Stimulated activated naive B cell treated with anti-CD40 and anti-IgM and Interleukin-4, amounts not matched to agents 10 μg/mL and 1 μg/mL and 100 μg/mL, for 72 hours (primary cell): Measurements from ENCODE around the gene RNF13.
"Not testable (repeated sequence)": the region's sequence is repeated elsewhere in the genome, so short reads cannot be mapped to it uniquely, and the experiment has no call there.

Experiments used
- ATAC-seq, 2 donors: fragments of 150-1000 bp; cut with Tn5 transposase; replicated peaks; 2 replicates each; pipeline ENCODE4 v1.10.0; 2021; ENCODE audit warnings: moderate library complexity in 1 of 2
- DNase-seq: peaks from one replicate; pipeline ENCODE4 v3.0.0; 2021
- H3K27ac Mint-ChIP-seq: one replicate; pipeline ENCODE4 v1.8.0; 2022; ENCODE audit warnings: mild to moderate bottlenecking, mixed read lengths
- H3K27me3 Mint-ChIP-seq, 2 donors: one replicate each; pipeline ENCODE4 v1.8.0; 2022; ENCODE audit warnings: mixed read lengths in 2 of 2
- H3K36me3 Mint-ChIP-seq, 2 donors: one replicate each; pipeline ENCODE4 v1.8.0; 2022; ENCODE audit warnings: mixed read lengths in 2 of 2, mild to moderate bottlenecking in 1 of 2
- H3K4me1 Mint-ChIP-seq, 2 donors: one replicate each; pipeline ENCODE4 v1.8.0; 2022; ENCODE audit warnings: mixed read lengths in 2 of 2, mild to moderate bottlenecking in 1 of 2
- H3K4me3 Mint-ChIP-seq, 2 donors: one replicate each; pipeline ENCODE4 v1.8.0; 2022; ENCODE audit warnings: mild to moderate bottlenecking in 2 of 2, mixed read lengths in 2 of 2, moderate library complexity in 1 of 2
- H3K9me3 Mint-ChIP-seq, 2 donors: one replicate each; pipeline ENCODE4 v1.8.0; 2022; ENCODE audit warnings: mixed read lengths in 2 of 2, mild to moderate bottlenecking in 1 of 2

Gene RNF13

DNA sequence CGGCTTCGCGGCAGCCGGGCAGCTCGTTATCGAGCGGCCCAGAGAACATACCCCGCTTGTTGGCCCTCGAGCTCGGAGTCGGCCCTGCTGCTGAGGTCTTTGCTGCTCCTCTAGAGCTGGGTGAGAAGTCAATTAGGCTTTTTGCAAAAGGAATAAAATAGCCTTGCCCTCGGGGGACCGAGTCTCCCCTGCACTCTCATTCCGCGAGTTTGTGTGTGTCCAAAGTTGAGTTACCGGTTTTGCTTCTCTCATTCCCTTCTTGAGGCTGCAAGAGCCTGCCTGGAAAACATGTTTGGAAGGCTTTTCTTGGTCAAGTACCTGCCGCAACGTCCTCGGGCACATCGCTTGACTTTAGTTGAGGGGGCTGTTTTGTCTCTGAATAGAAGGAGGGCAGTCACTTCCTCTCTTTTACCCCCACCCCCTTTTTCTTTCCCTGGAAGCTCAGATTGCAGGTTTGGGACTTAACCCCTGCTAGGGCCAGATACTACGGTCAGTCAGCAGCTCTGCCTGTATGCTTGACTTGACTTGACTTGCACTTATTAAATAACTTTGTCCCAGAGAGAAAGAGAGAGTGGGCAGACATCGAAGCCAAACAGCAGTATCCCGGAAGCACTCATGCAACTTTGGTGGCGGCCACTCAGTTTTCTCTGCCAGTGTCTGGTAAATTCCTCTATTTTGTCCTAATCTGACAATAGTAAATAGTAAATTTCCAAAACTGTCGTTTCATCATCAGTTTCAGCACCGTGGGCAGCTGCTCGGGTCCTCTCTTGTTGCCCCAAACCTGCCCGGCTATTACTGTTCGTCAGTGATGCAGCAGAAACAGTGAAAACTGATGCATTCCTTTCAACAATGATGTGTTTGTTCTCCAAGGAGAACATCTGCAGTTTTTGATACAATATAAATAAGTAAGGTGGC is 609 bp downstream of the RNF13 start:
- peak; percentile 20 to 24 for ATAC-seq
- Mint-ChIP-seq H3K9me3 (no peaks in the 10 kb centered on the region), H3K27me3 (no peaks in the 10 kb centered on the region), H3K27ac (peak overlapping the region; percentile 100), H3K4me3 (peak overlapping the region; percentile 97 to 99), H3K36me3 (peaks cover 3 to 11% of the 10 kb centered on the region in 2 donors), H3K4me1 (peaks cover 31 to 56% of the 10 kb centered on the region in 2 donors)
- DNase-seq = no peak

DNA sequence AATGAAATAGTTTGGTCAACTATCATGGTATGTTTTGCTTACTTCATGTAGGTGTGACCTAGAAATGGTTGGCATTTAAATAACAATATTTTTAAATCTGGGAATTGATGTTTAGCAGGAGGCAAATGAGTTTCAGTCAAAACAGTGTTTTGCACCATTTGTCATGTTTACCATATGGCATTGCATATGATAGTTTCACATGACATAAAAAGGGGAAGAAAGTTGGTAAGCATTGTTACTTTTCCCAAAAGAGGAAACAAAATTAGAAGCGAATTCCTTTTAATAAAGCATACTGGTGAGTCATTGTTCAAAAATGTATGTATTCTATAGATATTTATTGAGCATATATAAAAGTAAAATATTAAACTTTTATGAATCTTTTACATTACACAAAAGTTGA is 2.3 kb downstream of the RNF13 start:
- H3K4me3 Mint-ChIP-seq = peak overlapping the region; percentile 29 to 63
- peaks cover 4 to 11% of the 10 kb centered on the region in 2 donors for H3K36me3 Mint-ChIP-seq
- DNase-seq = no peak
- no peak for ATAC-seq
- H3K27ac Mint-ChIP-seq = no peak overlapping the region
- peaks cover 34 to 66% of the 10 kb centered on the region in 2 donors for H3K4me1 Mint-ChIP-seq
- H3K9me3 Mint-ChIP-seq = no peaks in the 10 kb centered on the region
- no peaks in the 10 kb centered on the region for H3K27me3 Mint-ChIP-seq

DNA sequence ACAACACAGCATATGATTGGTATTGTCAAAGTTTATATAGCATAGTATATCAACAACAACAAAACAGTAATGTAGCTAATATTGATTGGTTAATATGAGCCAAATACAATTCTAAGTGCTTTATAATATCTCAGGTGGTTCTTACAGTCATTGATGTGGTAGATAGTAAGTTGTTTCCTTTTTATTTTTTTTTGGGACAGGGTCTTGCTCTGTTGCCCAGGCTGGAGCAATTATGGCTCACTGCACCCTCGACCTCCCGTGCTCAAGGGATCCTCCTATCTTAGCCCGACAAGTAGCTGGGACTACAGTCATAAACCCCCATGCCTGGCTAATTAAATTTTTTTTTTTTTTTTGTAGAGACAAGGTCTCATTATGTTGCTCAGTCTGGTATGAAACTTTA is 2.7 kb downstream of the RNF13 start:
- Mint-ChIP-seq H3K9me3 (no peaks in the 10 kb centered on the region), H3K27me3 (no peaks in the 10 kb centered on the region), H3K36me3 (peaks cover 4 to 11% of the 10 kb centered on the region in 2 donors), H3K27ac (no peak overlapping the region), H3K4me3 (no peak overlapping the region), H3K4me1 (peaks cover 34 to 67% of the 10 kb centered on the region in 2 donors)
- no peak for ATAC-seq
- no peak for DNase-seq

DNA sequence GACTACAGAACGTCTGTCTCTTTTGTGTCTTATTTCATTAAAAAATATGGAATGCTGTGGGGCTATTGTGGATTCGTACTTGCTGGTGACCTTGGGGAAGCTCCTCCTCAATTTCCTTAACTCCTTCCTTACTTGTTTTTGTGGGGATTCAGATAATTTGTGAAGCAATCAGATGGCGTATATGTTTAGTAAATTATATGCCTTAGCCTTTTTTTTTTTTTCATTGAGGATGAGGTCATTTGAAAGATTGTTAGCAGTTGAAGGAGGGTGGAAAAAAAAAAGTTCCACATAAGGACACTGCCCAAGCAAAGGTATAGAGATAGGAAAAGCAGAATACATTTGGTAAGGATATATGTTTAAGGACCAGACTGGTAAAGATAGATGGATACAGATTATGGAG is 3.3 kb downstream of the RNF13 start:
- Mint-ChIP-seq H3K4me1 (peaks cover 34 to 67% of the 10 kb centered on the region in 2 donors), H3K9me3 (no peaks in the 10 kb centered on the region), H3K27me3 (no peaks in the 10 kb centered on the region), H3K4me3 (no peak overlapping the region), H3K27ac (no peak overlapping the region), H3K36me3 (peaks cover 4 to 11% of the 10 kb centered on the region in 2 donors)
- ATAC-seq = no peak
- DNase-seq = no peak

DNA sequence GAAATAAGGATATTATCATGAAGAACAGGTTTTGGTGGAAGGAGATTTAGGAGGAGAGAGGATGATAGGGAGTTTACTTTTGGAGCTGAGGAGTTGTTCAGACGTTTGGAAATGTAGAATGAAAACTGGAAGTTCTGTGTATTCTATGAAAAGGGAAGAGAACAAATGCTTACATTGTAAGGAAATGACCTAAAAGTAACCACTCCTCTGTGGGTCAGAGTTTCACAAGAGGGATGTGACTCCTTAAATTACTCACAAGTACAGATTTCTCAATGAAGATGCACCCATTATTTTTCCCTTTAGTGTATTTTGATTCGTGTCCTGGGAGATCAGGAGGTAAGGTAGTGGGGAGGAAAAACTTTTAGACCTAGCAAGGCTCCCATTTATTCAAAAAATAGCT is 4.0 kb downstream of the RNF13 start:
- ATAC-seq = no peak
- Mint-ChIP-seq H3K27ac (peak overlapping the region; percentile 56), H3K9me3 (no peaks in the 10 kb centered on the region), H3K27me3 (no peaks in the 10 kb centered on the region), H3K4me3 (peak overlapping the region; percentile 16 to 39), H3K4me1 (peaks cover 36 to 69% of the 10 kb centered on the region in 2 donors), H3K36me3 (peaks cover 6 to 15% of the 10 kb centered on the region in 2 donors)
- DNase-seq = no peak

DNA sequence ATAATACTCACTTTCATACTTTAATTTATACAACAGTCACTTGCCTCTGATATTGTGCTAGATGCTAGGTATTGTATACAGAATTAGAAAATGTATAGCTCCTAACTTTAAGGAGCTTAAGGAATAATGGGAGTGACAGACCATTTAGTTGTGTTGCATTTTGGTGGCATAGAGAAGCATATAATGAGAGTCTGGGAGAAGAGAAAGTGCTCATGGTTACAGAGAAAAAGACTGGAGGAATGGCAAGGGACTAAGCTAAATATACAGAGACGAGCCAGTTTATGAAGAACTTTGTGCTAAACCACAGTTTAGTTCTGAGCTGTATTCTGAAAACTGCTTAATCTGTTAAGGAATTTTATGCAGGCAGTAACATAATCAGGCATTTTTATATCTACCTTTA is 6.4 kb downstream of the RNF13 start:
- no peaks in the 10 kb centered on the region for H3K27me3 Mint-ChIP-seq
- H3K9me3 Mint-ChIP-seq = peaks cover 1 to 4% of the 10 kb centered on the region in 2 donors
- no peak overlapping the region for H3K4me3 Mint-ChIP-seq
- H3K4me1 Mint-ChIP-seq = peaks cover 31 to 60% of the 10 kb centered on the region in 2 donors
- DNase-seq (no peak), ATAC-seq (no peak)
- H3K36me3 Mint-ChIP-seq = peaks cover 8 to 24% of the 10 kb centered on the region in 2 donors
- no peak overlapping the region for H3K27ac Mint-ChIP-seq

DNA sequence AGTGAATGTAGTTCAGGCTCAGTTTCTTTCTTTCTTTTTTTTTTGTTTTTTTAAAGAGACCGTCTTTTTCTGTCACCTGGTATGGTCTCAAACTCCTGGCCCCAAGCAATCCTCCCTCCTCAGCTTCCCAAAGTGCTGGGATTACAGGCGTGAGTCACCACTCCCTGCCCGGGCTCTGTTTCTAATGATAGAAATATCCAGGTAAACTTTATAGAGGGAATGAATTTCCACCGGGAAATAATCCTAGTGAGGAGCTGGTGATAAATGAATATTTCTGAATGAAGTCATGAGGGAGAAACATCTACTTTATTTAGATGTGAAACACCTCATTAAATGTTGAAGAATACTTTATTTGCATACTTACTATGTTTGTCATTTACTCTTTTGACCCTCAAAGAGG is 7.2 kb downstream of the RNF13 start:
- peaks cover 29 to 52% of the 10 kb centered on the region in 2 donors for H3K4me1 Mint-ChIP-seq
- no peak overlapping the region for H3K4me3 Mint-ChIP-seq

DNA sequence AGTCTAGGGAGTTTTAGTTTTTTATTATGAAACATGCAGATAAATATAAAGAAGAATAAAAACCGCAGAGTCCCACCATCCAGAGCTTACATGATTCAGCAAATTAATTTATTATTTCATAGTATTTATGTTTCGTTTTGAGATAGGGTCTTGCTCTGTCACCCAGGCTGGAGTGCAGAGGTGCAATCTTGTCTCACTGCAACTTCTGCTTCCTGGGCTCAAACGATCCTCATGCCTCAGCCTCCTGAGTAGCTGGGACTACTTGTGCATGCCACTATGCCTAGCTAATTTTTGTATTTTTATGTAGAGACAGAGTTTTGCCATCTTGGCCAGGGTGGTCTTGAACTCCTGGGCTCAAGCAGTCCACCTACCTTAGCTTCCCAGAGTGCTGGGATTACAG is 13.6 kb downstream of the RNF13 start:
- peaks cover 8 to 9% of the 10 kb centered on the region in 2 donors for H3K9me3 Mint-ChIP-seq
- ATAC-seq (no peak), DNase-seq (no peak)
- peaks cover 17 to 26% of the 10 kb centered on the region in 2 donors for H3K36me3 Mint-ChIP-seq
- H3K27me3 Mint-ChIP-seq = no peaks in the 10 kb centered on the region
- H3K4me1 Mint-ChIP-seq = peaks cover 11 to 13% of the 10 kb centered on the region in 2 donors
- no peak overlapping the region for H3K4me3 Mint-ChIP-seq
- H3K27ac Mint-ChIP-seq = no peak overlapping the region

More for the DNA sequence above, 7.2 kb downstream of the RNF13 start:
- no peak for ATAC-seq
- DNase-seq = no peak
- no peak overlapping the region for H3K27ac Mint-ChIP-seq
- no peaks in the 10 kb centered on the region for H3K27me3 Mint-ChIP-seq
- H3K36me3 Mint-ChIP-seq = peaks cover 8 to 24% of the 10 kb centered on the region in 2 donors
- H3K9me3 Mint-ChIP-seq = peaks cover 1 to 4% of the 10 kb centered on the region in 2 donors

DNA sequence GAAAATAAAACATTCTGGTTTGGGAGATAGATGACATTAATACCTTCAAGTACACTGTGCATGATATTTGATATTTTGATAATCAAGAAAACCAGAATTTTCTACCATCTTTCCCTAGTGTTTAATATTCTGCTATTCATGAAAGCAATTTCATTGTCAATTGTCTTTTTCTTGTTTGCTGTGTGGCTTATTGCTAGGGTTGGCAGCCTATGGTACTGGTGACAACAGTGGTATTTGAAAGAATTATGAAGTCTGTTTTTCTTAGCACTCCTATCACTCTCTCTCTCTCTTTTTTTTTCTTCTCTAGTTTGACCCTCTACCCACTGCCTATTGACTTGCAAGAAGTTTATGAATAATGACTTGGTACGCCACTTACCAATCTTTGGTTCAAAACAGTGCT is 15.4 kb downstream of the RNF13 start:
- Mint-ChIP-seq H3K36me3 (peaks cover 20 to 30% of the 10 kb centered on the region in 2 donors), H3K27me3 (no peaks in the 10 kb centered on the region), H3K4me3 (no peak overlapping the region), H3K27ac (no peak overlapping the region), H3K9me3 (peaks cover 9 to 10% of the 10 kb centered on the region in 2 donors), H3K4me1 (peaks cover 5 to 8% of the 10 kb centered on the region in 2 donors)
- ATAC-seq = no peak
- DNase-seq = no peak

DNA sequence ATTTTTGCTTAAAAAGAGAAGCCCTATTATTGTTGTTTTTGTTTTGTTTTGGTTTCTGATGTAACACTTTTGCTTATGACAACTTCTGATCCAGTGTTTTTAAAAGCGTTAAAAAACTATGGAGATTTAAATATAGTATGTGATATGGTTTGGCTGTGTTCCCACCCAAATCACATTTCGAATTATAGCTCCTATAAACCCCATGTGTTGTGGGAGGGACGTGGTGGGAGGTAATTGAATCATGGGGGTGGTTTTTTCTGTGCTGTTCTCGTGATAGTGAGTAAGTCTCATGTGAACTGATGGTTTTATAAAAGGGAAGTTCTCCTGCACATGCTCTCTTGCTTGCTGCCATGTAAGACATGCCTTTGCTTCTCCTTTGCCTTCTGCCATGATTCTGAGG is 16.6 kb downstream of the RNF13 start:
- H3K36me3 Mint-ChIP-seq = peaks cover 19 to 30% of the 10 kb centered on the region in 2 donors

DNA sequence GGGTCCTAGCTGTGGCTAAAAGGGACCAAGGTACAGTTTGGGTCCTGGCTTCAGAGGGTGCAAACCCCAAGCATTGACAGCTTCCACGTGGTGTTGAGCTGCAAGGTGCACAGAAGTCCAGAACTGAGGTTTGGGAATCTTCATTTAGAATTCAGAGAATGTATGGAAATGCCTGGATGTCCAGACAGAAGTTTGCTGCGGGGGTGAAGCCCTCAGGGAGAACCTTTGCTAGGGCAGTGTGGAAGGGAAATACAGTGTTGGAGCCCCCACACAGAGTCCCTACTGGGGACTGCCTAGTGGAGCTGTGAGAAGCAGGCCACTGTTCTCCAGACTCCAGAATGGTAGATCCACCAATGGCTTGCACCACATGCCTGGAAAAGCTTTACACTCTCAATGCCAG is 17.9 kb downstream of the RNF13 start:
- peaks cover 23 to 39% of the 10 kb centered on the region in 2 donors for H3K36me3 Mint-ChIP-seq
- DNase-seq (no peak), ATAC-seq (no peak)
- no peak overlapping the region for H3K27ac Mint-ChIP-seq
- H3K4me3 Mint-ChIP-seq = no peak overlapping the region
- H3K9me3 Mint-ChIP-seq = peaks cover 12 to 15% of the 10 kb centered on the region in 2 donors
- peaks cover 3 to 4% of the 10 kb centered on the region in 2 donors for H3K4me1 Mint-ChIP-seq
- no peaks in the 10 kb centered on the region for H3K27me3 Mint-ChIP-seq

More for the DNA sequence above, 16.6 kb downstream of the RNF13 start:
- peaks cover 7 to 12% of the 10 kb centered on the region in 2 donors for H3K9me3 Mint-ChIP-seq
- H3K27me3 Mint-ChIP-seq, H3K27ac Mint-ChIP-seq, H3K4me1 Mint-ChIP-seq, ATAC-seq, DNase-seq, H3K4me3 Mint-ChIP-seq: not testable (repeated sequence)

DNA sequence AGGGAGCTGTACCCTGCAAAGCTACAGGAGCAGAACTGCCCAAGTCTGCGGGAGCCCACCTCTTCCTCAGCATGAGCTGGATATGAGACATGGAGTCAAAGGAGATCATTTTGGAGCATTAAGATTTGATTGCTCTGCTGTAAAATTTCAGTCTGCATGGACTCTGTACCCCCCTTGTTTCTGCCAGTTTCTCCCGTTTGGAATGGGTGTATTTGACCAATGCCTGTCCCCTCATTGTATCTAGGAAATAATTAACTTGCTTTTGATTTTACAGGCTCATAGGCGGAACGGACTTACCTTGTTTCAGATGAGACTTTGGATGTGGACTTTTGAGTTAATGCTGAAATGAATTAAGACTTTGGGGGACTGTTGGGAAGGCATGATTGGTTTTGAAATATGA is 18.3 kb downstream of the RNF13 start:
- H3K4me3 Mint-ChIP-seq = no peak overlapping the region
- H3K36me3 Mint-ChIP-seq = peaks cover 25 to 39% of the 10 kb centered on the region in 2 donors
- no peaks in the 10 kb centered on the region for H3K27me3 Mint-ChIP-seq
- H3K4me1 Mint-ChIP-seq = peaks cover 0 to 1% of the 10 kb centered on the region in 2 donors
- ATAC-seq (no peak), DNase-seq (no peak)
- peaks cover 12 to 15% of the 10 kb centered on the region in 2 donors for H3K9me3 Mint-ChIP-seq
- no peak overlapping the region for H3K27ac Mint-ChIP-seq

DNA sequence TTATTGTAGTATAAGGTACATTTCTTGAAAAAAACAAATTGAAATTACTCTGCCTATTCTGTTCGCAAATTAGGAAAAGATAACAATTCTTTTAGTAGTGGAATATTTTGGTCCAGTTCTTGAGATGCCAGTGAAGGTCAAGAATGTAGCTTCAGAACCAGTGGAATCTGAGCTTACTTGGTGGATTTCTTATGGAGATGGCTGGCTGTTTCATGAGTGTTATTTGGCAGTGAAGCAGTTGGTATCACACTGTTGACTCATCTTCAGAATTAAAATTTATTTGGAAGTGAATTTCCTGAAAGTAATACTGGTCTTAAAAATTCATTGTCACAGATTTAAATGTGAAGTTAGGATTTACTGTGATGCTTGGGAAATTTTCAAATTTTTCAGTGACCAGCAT is 19.1 kb downstream of the RNF13 start:
- peaks cover 28 to 44% of the 10 kb centered on the region in 2 donors for H3K36me3 Mint-ChIP-seq
- H3K9me3 Mint-ChIP-seq = peaks cover 12 to 17% of the 10 kb centered on the region in 2 donors
- DNase-seq (no peak), ATAC-seq (no peak)
- H3K27ac Mint-ChIP-seq = no peak overlapping the region
- H3K4me3 Mint-ChIP-seq = no peak overlapping the region
- H3K4me1 Mint-ChIP-seq = peaks cover 0 to 1% of the 10 kb centered on the region in 2 donors
- no peaks in the 10 kb centered on the region for H3K27me3 Mint-ChIP-seq

DNA sequence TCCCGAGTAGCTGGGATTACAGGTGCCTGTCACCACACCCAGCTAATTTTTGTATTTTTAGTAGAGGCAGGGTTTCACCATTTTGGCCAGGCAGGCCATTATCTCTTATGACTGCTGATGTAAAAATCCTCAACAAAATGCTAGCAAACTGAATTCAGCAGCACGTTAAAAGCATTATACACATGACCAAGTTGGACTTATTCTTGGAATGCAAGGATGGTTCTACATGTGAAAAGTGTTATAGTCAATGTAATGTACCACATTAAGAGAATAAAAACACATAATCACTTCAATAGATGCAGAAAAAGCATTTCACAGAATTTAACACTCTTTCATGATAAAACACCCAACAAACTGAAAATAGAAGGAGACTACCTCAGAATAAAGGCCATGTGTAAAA is 20.2 kb downstream of the RNF13 start:
- DNase-seq (no peak), ATAC-seq (no peak)
- Mint-ChIP-seq H3K27me3 (no peaks in the 10 kb centered on the region), H3K4me3 (no peak overlapping the region), H3K36me3 (peaks cover 39 to 55% of the 10 kb centered on the region in 2 donors), H3K27ac (no peak overlapping the region), H3K4me1 (peaks cover 0 to 3% of the 10 kb centered on the region in 2 donors), H3K9me3 (peaks cover 18 to 21% of the 10 kb centered on the region in 2 donors)

DNA sequence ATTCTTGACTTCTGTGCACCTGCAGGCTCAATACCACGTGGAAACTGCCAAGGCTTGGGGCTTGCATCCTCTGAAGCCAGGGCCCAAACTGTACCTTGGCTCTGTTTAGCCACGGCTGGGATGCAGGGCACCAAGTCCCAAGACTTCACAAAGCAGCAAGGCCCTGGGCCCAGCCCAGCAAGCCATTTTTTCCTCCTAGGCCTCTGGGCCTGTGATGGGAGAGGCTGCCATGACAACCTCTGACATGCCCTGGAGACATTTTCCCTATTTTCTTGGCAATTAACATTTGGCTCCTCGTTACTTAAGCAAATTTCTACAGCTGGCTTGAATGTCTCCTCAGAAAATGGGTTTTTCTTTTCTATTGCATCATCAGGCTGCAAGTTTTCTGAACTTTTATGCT is 25.5 kb downstream of the RNF13 start:
- not testable (repeated sequence) for DNase-seq

More for the DNA sequence above, 25.5 kb downstream of the RNF13 start:
- Mint-ChIP-seq H3K4me1 (peaks cover 17 to 31% of the 10 kb centered on the region in 2 donors), H3K9me3 (peaks cover 13 to 16% of the 10 kb centered on the region in 2 donors), H3K36me3 (peaks cover 33 to 46% of the 10 kb centered on the region in 2 donors)
- H3K27me3 Mint-ChIP-seq, H3K27ac Mint-ChIP-seq, H3K4me3 Mint-ChIP-seq, ATAC-seq: not testable (repeated sequence)
